GM21515 (cell line): Measurements from ENCODE around the gene JOSD1.
A peak's percentile ranks its signal among the peaks of the same experiment; 100 is the strongest.

Experiments
- ATAC-seq: cut with Tn5 transposase; IDR thresholded peaks from one replicate; pipeline ENCODE4 v1.9.1; 2021; ENCODE audit not compliant: unreplicated experiment

The JOSD1 gene

DNA sequence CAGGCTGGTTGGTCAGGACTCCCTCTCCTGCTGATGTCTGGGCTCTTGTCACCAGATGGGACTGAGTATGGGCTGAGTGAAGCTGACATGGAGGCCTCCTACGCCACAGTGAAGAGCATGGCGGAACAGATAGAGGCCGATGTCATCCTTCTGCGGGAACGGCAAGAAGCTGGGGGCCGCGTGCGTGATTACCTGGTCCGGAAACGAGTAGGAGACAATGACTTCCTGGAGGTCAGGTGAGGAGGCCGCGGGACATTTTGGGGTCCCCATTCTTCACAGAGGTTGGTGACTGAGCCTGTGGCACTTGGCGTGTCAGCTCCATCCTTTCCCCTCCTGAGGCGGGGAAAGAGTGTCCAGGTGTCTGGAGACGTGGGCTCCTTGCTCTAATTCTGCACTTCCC lies 15.1 kb upstream of the JOSD1 start:
- ATAC-seq = no peak

DNA sequence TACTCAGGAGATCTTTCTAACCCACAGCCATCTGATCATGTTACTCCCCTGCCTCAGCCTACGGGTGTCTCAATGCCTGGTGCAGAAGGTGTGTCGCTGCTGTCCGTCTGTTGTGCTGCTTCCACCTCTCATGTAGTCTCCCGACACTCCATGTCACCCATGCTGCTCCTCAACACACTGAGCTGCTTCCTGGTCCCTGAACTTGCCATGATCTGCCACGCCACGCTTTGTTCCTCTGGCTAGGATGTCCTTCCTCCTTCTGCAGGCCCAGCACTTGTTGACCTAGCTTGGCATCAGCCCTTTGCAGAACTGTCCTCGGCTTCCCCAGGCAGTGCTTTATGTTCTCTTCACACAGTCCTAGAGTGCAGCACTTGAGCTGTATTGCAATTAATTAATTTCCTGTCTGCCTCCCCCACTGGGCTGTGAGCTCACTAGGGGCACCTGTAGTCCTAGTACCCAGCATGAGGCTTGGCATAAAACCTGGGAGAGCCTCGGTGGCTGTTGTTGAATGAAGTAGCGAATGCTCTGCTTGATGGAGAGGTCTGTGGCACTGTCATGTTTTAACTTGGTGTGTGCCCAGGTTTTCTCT lies 14.5 kb upstream of the JOSD1 start:
- ATAC-seq = no peak

DNA sequence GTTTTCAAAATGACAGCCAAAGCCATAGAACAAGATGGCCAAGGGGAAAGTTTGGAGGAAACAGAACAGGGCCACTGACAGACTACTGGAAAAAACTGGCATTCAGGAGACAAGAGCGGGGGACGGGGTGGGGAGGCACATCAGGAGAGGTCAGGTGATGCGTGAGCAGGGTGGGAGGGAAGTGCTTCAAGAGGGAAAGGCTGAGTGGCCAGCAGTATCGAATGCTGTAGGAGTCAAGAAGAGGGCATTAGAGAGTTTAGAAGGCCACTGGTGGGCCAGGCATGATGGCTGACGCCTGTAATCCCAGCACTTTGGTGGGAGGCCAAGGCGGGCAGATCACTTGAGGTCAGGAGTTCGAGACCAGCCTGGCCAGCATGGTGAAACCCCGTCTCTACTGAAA lies 13.2 kb upstream of the JOSD1 start:
- no peak for ATAC-seq

DNA sequence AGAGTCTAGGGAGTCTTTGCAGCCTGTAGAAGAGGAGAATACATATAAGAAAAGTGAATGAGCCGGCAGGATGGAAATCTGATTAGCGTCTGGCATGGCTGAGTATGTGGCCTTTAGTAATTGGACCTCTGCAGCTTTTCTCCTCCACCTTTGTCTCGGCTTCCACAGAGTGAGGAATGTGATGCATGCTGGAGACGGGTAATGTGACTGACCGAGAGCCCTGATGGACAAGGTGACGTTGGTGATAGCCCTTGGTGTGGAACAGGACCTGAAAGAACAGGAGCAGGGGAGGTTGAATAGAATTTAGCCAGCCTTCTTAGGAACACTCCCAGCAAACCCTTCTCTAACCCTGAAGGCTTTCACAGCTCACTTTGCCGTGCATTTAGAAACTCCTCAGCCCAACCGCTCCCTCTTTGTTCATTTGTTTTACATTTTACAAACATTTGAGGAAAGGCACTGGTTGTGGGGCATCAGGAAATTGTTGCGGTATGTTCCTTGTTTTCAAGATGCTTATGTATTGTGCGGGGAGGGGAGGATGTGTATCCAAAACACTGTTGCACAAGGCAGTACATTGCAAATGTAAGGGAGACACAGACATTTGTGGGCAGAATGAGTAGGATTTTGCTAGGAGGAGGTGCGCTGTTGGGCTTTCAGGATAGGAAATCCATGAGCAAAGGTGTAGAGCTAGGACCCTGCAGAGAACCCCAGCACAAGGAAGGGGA lies 11.9 kb upstream of the JOSD1 start:
- no peak for ATAC-seq

DNA sequence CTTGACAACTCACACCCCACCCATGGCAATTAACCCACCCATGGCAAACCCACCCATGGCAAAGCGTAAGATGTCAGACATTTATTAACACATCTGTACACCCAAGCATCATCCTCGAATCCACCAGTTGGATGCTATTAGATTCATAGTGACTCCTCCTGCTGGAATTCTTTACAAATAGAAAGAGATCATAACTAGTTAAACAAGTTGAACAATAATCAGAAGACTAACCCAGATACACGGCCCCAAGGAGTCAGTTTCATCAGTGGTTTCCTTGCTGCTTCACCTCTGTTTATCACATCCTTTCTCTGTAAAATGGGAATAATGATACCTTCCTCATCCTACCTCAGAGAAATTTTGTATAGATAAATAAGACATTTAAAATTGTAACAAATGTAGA lies 10.1 kb upstream of the JOSD1 start:
- ATAC-seq = no peak

DNA sequence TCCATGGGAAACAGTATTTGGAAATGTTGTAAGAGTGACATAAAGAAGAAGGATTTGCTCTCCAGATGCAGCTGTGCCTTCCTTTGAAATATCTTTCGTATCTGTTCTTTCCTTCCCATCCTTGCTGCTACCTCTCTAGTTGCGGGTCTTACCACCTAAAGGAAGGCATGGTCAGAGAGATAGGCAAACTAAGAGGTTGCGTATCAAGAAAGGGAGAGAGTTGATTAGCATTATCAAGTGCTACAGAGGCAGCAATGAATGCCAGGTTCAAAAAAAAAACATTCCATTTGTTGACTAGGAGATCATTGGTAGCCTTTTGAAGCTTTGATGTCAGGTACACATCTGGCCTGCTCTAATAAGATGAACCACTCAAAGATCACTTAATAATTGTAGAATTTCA lies 9.6 kb upstream of the JOSD1 start:
- no peak for ATAC-seq

DNA sequence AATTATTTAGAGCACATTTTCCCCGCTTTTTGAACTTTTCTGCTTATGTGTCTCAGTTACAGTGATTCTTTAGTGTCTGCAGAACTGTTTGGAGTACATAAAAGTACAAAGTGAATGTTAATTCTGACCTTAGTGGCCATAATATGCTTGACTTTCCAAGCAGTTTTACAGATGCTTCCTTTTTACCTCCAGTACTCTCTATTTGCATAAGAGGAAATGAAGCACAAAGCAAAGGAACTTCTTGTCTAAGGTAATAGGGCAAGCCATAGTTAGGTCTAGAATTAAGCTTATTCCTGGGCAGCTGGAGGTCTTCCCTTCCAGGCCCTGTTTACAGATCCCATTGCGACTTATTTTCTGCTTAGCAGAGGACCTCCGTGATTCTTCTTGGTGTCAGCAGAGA lies 8.6 kb upstream of the JOSD1 start:
- no peak for ATAC-seq

DNA sequence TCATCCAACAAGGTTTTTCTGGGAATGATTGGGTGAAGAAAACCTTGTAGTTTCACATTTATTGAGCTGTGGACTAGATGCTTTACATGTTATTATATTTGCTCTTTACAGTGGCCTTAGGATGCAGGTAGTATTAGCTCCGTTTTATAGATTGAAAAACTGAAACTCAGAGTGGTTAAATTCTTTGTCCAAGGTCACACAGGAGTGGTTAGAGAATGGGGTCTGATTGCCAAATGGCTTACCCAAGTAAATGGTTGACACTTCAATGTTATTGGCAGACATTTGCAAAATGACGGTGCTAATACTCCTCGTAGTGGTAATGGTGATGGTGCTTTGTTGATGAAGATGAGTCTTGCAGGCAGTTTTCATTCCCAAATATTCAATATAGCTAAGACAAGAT lies 7.2 kb upstream of the JOSD1 start:
- ATAC-seq = no peak

DNA sequence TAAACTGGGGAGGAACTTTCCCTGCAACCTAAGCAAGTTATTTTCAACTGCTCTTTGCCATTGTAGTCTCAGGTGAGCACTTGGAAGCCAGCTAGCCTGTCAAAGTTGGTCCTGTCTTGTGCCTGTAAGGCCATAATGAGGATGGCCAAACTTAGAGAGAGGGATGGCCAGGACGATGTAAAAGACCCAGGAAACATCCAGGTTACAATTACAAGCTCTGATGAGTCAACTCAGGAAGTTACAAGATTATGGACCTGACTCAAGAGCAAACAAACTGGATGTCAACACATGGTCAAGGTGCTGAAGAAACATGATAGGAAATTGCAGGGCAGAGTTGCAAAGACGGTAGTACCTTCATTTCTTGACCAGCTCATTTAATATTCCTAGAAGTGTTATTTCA lies 6.6 kb upstream of the JOSD1 start:
- no peak for ATAC-seq

DNA sequence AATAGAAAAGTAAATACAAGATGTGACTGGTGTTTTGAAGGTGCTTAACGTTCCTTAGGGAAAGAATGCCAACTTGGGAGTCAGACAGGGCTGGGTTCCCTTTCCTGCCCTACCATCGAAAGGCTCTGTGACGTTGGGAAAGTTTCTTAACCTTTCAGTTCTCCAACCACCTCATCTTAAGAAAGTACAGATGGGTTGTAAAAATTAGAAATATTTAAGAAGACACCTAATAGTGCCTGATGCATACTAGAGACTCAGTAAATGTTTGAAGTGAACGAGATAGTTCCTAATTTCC lies 6.1 kb upstream of the JOSD1 start:
- ATAC-seq = no peak

DNA sequence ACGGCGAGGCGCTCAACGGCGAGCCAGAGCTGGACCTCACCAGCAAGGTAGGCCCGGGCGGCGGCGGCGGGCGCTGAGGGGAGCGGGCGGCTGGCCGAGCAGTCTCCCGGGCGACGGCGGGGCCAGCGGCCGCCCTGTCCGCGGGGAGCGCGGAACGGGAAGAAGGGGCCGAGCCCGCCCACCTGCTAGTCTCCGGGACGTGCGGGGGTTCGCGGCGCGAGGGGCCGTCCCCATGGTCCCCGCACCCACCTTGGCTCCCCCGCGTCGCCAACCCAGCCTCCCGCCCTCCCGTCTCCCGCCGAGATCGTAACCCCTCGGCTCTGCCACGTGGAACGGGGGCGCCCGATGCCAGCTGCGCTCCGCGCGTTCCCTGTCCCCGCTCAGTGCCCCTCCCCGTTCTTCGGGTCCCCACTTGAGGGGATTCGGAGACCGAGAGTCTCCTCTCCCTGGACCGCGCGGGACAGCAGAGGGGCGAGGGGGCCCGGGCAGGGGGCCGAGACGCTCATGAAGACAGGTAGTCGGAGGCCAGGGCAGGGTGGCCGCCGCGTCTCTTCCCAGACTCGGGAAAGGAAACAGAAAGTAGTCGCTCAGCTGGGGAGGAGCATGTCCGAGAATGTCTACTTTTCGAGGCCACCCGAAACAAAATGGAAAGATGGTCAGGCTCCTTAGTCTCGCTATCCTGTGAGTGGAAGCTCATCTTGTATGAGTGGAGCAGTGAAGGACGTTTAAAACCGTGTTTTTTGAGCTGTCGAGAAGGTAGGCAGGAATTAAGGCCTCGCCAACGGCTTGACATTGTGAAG lies 5.6 kb upstream of the JOSD1 start:
- peak; percentile 4 for ATAC-seq

DNA sequence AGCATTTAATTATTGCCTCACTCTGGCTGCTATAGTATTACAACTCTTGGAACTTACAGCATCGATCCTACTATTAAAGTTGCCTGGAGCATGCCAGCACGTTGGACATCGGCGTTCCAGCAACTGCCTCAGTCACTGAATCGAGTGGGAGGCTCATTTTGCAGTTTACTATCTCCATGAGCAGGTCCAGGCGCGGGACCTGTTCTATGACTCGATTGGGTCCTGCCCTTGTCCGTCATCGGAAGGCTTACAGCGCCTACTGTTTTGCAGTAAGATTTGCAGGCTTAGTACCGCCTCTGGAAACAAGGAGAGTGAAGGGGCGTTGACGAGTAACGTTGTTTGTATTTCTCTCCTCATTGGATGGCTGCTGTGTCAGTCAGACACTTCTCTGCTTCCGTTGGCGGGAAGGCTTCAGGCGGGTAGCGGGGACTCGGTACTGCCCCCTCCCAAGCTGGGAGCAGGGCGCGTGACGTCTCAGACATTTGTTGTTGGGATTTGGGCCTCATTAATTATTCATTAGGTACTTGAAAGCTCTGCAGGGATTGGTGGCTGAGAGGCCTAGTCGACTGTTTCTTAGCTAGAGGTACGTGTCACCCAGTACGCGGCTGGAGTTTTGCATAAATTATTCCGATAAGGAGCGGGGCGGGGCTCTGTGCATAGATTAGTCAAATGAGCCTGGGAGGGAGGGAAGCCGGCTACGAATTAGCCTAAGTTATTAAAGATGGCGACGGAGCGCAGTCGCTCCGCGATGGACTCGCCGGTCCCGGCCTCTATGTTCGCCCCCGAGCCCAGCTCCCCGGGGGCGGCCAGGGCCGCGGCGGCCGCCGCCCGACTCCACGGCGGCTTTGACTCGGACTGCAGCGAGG lies 4.7 kb upstream of the JOSD1 start, which contains the start of gene GTPBP1:
GTPBP1 (plus strand) TSS at position 710 of the 866 bp plus-strand sequence; CDS start at position 722, 12 bp downstream.
- ATAC-seq = peak; percentile 68

DNA sequence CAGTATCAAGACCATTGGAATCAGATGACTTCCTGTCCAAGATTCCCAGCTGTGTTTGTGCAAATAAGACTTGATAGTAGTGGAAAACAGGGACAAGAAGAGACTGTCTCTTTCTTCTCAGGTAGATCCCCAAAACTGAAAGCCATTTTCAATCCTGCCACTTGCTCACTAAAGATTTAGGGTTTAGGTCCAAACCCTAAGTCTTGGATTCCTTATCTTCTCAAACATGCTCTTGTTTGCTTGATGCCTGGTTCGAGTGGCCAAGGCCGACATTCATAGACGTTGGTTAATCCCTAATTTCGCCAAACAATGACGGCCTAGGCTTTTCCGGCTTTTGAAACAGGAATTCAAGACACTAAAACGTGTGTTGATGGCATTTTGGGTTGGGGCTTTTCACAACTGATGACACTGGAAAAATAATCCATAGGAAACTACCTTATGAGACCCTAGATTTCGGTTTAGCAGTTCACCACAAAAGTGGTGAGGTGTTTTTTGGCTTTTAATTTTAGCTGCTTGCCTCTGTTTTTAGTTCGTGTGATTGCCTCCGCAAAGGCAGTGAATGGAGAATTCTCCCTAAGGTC lies 4.0 kb upstream of the JOSD1 start:
- ATAC-seq = no peak

DNA sequence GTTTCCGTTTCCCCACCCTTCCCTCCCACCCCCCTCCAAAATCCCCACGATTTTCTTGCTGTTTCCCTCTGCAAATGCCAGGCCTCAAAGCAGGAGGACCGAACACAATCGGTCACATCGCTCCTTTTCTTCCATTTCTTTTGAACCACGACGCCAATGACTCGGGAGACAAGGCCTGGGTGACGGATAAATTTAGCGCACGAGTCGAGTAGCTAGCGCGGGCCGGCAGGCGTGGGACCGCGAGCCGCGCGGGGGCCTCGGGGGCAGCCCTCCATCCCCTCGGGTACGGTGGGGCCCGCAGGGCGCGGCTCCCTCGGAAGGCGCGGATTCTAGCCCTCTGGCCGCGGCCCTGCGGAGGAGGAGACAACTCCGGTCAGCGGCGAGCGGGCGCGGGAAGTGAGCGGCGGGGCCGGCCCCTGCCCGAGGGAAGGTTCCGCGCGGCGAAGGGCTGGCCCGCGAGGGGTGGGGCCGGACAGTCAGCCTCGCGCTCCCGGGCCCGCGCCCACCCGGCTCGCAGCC lies 414 bp downstream of the JOSD1 start:
- ATAC-seq = no peak

DNA sequence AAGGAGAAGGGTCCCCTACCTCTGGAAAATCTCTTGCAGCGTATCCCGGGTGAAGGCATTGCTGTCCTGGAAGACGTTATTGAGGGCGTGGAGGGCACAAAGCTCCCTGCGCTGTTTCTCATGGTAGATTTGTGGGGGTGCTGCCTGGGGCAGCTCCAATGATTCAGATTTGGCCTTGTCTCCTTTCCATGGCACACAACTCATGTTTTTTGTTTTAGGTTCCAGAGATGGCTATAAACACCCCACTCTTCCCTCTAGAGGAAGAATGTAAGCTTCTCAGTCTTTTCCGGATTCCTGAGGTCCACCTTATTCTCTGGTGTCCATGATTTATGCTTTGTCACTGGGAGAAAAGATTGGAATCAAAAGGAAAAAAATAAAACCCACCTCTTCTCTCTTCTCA lies 959 bp downstream of the JOSD1 start:
- ATAC-seq = no peak

DNA sequence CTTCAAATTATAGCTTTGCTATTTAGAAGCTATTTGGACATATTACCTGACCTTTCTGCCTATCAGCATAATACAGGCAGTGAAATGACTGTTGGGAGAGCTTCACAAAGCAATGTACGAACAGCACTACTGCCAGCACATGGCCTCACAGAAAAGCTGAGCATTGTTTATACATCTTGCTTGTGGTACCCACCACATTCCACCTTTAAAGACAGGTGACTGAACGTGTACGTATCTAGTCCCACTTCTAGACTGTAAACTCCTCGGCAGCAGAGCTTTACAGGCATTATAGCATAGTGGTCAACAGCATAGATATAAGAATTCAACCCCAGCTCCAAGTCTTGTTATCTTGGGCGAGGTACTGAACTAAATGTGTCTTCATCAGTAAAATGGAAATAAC lies 1.6 kb downstream of the JOSD1 start:
- no peak for ATAC-seq

DNA sequence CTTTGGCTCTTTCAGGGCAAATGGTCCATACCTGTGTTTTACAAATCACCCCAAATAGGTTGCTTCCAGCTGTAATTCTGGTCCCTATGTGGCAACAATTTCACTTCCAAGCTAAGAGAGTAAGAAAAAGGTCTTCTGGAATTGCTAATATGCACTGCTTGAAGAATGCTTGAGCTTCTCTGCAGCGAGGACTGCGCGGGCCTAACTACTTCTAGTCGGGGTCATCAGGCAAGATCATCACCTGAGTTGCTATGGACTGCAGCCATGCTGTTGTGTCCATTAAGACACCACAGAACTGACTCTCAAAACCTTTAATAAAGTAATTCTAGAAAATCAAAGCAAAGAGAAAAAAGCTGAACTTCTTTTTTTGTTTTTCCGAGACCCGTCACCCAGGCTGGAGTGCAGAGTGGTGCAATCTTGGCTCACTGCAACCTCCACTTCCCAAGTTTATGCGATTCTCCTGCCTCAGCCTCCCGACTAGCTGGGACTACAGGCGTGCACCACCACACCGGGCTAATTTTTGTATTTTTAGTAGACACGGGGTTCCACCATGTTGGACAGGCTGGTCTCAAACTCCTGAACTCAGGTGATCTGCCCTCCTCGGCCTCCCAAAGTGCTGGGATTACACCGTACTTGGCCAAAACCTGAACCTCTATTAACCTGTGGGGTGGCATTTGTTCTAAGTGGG lies 2.2 kb downstream of the JOSD1 start:
- ATAC-seq = no peak

DNA sequence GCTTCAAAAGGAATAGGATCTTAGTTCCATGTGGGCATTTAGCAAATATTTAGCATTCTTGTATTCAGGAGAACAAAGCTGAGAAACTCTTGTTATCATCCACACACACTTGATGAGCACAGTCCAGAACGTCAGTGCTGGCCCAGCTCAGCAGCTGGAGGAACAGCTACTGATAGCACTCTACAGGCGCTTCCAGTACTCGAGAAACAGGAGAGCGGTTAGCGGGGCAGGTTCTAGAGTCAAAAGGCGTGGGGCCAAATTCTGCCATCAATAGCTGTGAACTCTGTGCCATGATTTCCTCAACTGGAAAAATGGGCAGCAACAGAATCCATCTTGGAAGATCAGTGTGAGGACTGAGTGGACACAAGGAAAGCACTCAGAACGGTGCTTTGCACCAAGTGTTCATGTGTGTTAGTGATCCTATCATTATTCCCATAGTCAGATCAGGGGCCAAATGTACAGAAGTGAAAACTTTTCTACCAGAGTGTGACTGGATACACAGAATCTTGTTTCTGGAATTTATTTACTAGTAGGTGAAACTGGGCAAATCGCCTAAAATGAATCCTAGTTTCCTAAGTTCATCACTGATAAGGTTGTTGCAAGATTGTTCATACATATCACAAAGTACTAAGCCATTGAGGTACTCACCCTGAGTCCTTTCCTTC lies 3.2 kb downstream of the JOSD1 start:
- no peak for ATAC-seq

DNA sequence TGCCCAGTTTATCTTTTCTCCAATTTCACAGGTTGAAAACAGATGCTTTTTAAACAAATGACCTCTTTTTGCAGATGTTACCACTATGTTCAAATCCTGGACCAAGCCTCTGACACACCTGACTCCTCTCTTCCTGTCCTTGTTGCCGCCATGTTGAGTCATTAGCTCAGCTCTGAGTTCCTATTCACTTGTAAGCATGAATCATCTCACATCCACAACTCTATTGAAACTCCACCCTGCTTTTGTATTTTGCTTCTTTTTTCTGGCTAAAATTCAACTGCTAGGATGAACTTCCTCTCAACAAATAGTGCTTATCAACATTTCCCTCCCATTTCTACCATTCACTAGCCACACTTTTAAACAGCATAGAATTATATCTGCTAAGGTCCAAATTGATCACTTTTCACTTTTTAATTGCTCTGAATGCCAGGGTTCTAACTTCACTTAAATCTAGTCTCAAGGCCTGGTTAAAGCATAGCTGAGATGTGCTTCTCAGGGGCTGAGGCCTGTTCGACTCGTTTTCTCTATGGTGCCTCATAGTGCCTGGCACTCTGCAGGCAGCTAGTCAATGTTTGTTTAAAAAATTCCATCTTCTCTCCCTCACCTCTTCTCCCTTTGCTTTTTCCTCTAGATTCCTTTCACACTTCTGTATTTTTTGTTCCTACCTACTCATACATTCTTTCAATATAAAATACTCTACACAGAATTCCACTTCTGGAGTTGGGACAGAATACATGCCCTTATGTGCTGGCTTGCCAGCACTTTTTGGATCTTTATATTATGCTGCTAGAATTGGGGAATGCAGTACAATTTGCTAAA lies 3.9 kb downstream of the JOSD1 start:
- no peak for ATAC-seq
